NOMO-1 treated with DMSO at 0.1 percent for 48 hours (cell line): ENCODE data around the gene COA1.
A peak's percentile ranks its signal among the peaks of the same experiment; 100 is the strongest.
"Not testable (repeated sequence)": the region's sequence is repeated elsewhere in the genome, so short reads cannot be mapped to it uniquely, and the experiment has no call there.

Source experiments
- DNase-seq: peaks from one replicate; lab custom pipeline; 2025; ENCODE audit not compliant: unreplicated experiment; lab: John Stamatoyannopoulos, UW

Gene COA1

DNA sequence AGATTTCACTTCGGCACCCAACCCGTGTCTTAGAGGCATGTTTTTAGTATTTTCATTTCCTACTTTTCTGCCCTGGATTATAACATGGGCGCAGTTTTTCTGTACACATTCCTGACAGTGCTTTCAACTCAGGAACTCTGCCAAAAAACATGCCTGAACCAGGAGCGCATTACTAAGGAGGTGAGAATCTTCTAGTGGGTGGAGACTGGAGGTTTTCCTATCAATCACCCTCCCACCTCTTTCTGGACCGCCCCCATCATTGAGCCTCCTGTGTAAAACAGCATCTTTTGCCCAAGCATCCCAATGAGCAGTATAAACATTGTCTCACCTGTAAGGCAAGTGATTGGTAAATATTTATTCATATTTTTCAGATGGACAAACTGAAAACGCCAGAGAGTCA lies 93.2 kb downstream of the COA1 start:
- no peak for DNase-seq

DNA sequence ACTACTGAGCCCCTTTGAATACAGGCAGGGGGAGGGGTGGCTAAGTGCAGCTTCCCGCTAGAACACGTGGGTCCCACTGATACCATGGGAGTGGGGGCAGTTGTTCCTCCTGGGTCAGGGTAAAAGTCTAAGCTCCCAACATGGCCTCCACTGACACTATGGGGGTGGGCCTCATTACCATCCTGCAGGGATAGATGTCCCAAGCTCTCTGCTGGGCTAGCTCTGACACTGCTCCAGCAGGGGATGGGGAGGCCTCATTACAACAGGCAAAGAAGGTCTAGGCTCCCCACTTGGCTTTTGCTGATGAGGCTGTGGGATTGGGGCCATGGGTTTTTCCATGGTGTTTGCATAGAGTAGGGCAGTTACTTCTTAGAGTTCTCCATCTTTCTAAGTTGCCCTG lies 94.9 kb downstream of the COA1 start:
- DNase-seq = no peak

- no peak for DNase-seq
Observed at GRCh38 chr7:43632746-43633145, 96.6 kb downstream of the COA1 start.

DNA sequence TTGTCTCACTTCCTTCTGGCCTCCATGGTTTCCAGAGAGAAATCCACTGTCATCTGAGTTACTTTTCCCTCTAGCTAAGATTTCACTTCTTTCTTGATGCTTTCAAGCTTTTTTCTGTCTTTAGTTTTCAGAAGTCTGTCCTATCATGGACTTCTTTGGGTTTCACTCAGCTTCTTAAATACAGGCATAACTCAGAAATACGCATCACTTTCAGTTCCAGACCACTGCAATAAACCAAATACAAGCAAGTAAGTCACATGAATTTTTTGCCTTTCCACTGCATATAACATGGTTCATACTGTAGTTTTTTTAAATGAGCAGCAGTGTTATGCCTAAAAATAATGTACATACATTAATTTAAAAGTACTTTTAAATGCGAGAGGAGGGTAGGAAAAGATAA lies 97.8 kb downstream of the COA1 start:
- DNase-seq = no peak

DNA sequence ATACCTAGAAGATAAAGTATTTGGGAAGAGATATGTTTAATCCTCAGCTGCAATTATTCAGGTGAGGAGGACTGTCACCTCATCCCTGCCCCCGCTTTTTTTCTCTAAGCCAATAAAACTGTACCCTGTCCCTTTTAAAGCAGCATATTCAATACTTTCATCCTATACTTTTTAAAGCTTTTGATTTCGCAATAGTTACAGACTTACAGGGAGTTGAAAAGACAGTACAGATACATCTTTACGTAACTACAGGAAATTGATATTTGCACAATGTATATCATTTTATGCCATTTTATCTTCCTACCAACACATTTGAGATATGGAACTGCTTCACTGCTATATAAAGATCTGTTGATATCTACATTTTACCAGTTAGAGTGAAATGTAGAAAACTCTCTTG lies 98.8 kb downstream of the COA1 start:
- peak; percentile 24 for DNase-seq

- DNase-seq = no peak
Observed at GRCh38 chr7:43629857-43630256, 99.5 kb downstream of the COA1 start.

GRCh38 chr7:43628431-43628830 lies 100.9 kb downstream of the COA1 start:
- DNase-seq = no peak

DNA sequence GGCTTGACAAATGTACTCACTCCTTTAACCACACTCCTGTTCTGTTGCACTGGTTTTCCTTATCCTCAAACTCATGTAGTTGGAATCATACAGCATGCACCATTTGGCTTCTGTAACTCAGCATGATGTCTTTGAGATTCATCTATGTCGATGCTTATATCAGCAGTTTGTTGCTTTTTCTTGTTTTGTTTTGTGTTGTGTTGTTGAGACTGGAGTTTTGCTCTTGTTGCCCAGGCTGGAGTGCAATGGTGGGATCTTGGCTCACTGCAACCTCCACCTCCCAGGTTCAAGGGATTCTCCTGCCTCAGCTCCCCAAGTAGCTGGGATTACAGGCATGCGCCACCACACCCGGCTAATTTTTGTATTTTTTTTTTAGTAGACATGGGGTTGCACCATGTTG lies 101.5 kb downstream of the COA1 start:
- DNase-seq = not testable (repeated sequence)

DNA sequence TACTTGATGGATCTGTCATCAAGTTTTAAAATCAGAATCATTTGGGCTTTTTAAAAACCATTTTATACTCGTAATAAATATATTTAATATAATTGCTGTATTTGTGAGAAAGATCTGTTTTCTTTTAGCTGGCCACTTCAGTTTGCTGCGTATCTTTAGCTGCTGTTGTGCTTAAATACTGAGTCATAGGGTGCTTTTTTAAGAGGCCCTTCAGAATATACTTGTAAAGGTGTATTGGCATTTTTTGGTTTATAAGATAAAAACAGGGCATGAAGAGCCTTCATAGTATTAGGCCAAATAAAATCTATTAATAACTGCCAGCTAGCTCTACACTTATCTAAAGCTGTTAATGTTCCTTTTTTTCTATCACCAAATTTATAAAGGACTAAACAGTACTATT lies 102.6 kb downstream of the COA1 start:
- DNase-seq = no peak

- no peak for DNase-seq
Observed at GRCh38 chr7:43625980-43626379, 103.3 kb downstream of the COA1 start.

GRCh38 chr7:43625453-43625852 lies 103.9 kb downstream of the COA1 start:
- DNase-seq = no peak

GRCh38 chr7:43624156-43624555 lies 105.2 kb downstream of the COA1 start:
- DNase-seq = no peak

DNA sequence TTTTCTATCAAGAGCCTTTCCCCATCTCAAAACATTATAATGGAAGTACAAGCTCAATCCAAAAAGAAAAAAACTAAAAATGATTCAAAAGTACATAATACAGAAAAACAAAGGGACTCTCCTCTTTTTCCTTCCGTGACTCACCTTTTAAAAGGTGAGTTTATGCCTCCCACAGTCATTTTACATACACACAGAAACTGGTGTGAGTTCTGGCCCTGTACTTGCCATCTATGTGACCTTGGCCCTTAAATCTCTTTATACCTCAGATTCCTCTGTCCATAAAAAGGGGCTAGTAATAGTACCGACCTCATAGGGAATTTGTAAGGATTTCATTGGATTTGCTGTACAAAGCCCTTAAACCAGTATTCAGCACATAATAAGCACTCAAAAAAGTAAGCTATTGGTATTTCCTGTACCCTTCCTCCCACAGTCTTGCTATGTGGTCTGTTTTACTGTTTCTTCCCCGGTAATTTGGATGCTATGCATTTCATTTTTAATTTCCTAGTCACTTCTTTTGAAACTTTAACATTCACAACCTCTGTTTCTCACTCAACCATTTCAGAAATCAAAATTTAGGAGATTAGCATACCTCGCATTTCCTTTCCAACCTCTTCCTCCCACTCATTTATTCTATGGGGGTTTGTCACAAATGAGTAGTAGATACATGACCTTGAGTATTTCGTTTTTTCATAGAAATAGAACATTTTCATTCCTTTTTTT lies 107.4 kb downstream of the COA1 start:
- DNase-seq = no peak

DNA sequence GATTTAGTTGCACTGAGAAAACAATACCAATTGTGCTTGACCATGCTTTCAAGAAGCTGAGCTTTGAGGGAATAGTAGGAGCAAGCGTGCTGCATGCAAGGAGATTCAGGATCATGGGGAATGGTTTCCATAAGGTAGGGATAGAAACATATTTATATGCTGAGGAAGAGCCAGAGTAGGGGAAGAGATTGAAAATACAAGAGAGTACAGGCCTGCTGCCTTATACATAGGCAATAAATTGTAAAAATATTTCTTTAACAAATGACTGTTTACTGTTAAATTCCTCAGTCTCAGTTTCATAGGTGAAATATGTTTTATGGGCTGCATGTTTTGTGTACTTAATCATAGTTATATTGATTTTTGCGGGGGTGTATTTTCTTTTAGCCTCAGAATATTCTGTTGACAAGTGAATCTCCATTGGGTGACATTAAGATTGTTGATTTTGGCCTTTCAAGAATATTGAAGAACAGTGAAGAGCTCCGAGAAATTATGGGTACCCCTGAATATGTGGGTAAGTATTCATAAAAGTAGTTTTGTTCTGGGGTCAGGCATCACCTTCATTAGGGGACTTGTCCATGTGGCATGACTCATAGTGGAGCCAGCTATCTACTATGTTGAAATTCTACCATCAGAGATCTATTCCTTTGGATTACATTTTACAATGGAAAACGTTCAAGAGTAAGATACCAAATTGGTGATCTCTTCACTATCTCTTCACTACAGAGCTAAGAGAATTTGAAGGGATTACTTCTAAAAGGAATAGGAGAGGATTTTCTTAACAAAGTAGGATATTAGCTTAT lies 109.9 kb downstream of the COA1 start:
- no peak for DNase-seq

GRCh38 chr7:43618073-43618472 lies 111.2 kb downstream of the COA1 start:
- DNase-seq = no peak

DNA sequence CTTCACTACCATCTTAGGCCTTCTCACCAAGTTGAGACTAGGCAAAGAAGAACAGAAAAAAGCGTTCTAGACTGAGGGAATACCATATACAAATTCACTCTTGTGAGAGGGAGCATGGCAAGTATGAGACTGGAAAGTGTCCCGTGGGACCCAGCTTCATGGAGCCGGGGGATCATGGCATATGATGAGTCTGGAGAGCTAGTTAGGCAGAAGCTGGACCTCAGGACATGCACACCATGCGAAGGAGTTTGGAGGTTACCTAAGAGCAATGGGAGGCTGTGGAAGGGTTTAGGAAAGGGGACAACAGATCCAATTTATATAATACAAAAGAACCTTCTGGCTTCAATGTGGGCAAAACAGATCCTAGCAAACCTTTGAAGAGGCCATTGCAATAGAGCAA lies 112.3 kb downstream of the COA1 start:
- no peak for DNase-seq

- no peak for DNase-seq
Observed at GRCh38 chr7:43615558-43616145, 113.7 kb downstream of the COA1 start.

GRCh38 chr7:43612599-43613589 lies 116.4 kb downstream of the COA1 start:
- DNase-seq = no peak

GRCh38 chr7:43612128-43612527 lies 117.2 kb downstream of the COA1 start:
- DNase-seq = no peak

DNA sequence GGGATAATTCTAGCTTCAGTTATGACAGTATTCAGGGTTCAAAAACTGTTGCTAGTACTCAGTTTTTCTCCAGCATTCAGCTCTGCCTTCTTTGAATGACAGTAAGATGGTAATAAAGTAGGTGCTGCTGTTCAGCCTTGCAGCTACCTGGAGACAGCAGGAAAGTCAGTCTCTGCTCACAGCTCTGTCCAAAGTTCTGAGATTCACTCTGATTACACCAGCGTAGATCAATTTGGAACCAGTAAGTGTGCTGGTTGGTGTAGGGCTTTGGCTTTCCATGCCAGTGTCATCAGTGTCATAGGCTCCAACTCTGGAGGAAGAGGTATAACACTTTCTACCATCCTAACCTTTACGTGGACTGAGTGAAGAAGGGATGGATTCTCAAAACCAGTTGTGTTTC lies 120.2 kb downstream of the COA1 start:
- DNase-seq = no peak

- no peak for DNase-seq
Observed at GRCh38 chr7:43604251-43604650, 125.1 kb downstream of the COA1 start.
